Kidney (tissue), 14 donors: ENCODE data around the gene PSMB5. TPM values are rescaled to one million over a fixed set of nuclear protein-coding genes. Genes with fewer than 3 reads are reported as not detected.
A peak's percentile ranks its signal among the peaks of the same experiment; 100 is the strongest.

Source experiments
- DNase-seq, 5 donors: peaks; one replicate each; pipeline ENCODE4 v3.0.0-alpha.2; 2013 to 2020
- FAIRE-seq: peaks from 2 replicates; lab custom pipeline; 2012; peaks lifted over from hg19 to GRCh38; lab: Jason Lieb, UNC
- H3K27ac ChIP-seq, 2 donors: one replicate each; pipeline ENCODE4 v1.7.0; 2013; ENCODE audit warnings: low read depth in 2 of 2, low read length in 2 of 2, inconsistent platforms in 1 of 2
- H3K27me3 ChIP-seq: one replicate; pipeline ENCODE4 v1.7.1; 2013; ENCODE audit warnings: low read length, inconsistent platforms; ENCODE audit not compliant: control insufficient read depth, insufficient read depth
- H3K36me3 ChIP-seq, 3 donors: one replicate each; pipeline versions ENCODE4 v1.7.0 to v1.7.1; 2013; ENCODE audit warnings: low read length in 3 of 3, control low read depth in 1 of 3, inconsistent platforms in 1 of 3; ENCODE audit not compliant: insufficient read depth in 3 of 3, control insufficient read depth in 2 of 3
- H3K4me1 ChIP-seq, 3 donors: one replicate each; pipeline versions ENCODE4 v1.7.0 to v1.7.1; 2013; ENCODE audit warnings: low read length in 3 of 3, inconsistent platforms in 1 of 3, low read depth in 1 of 3; ENCODE audit not compliant: control insufficient read depth in 2 of 3, insufficient read depth in 2 of 3
- H3K4me3 ChIP-seq, 3 donors: one replicate each; pipeline versions ENCODE4 v1.7.0 to v1.8.1; 2013; ENCODE audit warnings: low read length in 3 of 3, control low read depth in 1 of 3, inconsistent platforms in 1 of 3
- H3K9ac ChIP-seq, 3 donors: one replicate each; pipeline versions ENCODE4 v1.7.0 to v1.7.1; 2013; ENCODE audit warnings: low read length in 3 of 3, control low read depth in 1 of 3, inconsistent platforms in 1 of 3
- H3K9me3 ChIP-seq, 3 donors: one replicate each; pipeline versions ENCODE4 v1.7.0 to v1.7.1; 2013; ENCODE audit warnings: low read length in 3 of 3, control low read depth in 1 of 3, inconsistent platforms in 1 of 3; ENCODE audit not compliant: control insufficient read depth in 2 of 3, insufficient read depth in 1 of 3
- intact Hi-C: fragments of 100-400 bp; cut with DNase I; formaldehyde crosslinking; loops from one replicate; pipeline ENCODE4 v1.11.1; 2022
- polyA plus RNA-seq: library from polyadenylated mRNA; stranded (reverse); fragments of 350-450 nt; fragmentation: Illumina TruSeq; extraction: RNeasy Lipid Tissue Mini Kit (QIAGEN cat#74804); gene quantifications from one replicate; pipeline ENCODE4 v1.2.3, GENCODE V29; 2014; ENCODE audit warnings: low read depth, low replicate concordance; ENCODE audit not compliant: insufficient read depth
- total RNA-seq: library from RNA; stranded (reverse); fragmentation: NEBNext Ultra II Directional; extraction: Animal tissue kit (Norgen Biotek cat#: 25700); gene quantifications from one replicate; pipeline ENCODE4 v1.2.1, GENCODE V29; 2021
- TF ChIP-seq, protein P1 (sequence below): IDR thresholded peaks from 3 replicates; pipeline ENCODE4 v1.5.1; 2012; ENCODE audit warnings: mild to moderate bottlenecking, moderate library complexity, borderline replicate concordance; ENCODE audit not compliant: insufficient read depth; ENCODE audit errors: extremely low read depth
- donor health status: control.
- donor health status: control.
- donor health status: control.
- donor health status: control.
- donor health status: control.
- donor health status: DM: yes; HTN: yes; CAD: no.
- donor health status: Normal renal cell carcinoma (clear cell type).

Gene PSMB5
- total and polyA plus RNA-seq, 2 donors from 2014 or later = 87.1 to 190 TPM

DNA sequence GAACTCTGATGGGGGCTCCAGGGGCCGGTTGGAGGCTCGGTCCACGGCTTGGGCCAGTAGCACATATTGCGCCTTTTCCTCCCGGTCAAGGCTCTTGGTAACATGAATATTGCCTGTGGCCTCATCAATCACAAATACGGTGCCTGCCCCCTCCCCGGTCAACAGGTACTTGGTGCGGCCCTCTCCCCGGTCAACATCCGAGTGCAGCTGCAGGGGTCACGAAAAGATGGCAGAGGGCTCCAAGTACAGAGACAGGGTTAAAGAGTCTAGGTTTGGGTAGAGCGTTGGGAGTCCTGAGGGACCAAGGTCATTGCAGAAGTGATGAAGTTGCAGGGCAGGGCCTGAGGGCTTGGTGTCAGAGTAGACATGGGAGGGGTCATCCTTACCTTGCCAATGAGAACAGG, 20.4 kb upstream of the PSMB5 start:
- Histone ChIP-seq H3K27ac (no peak overlapping the region), H3K9me3 (no peaks in the 10 kb centered on the region), H3K27me3 (no peaks in the 10 kb centered on the region), H3K9ac (no peak overlapping the region), H3K36me3 (peaks cover 2 to 10% (median 7%) of the 10 kb centered on the region in 3 donors), H3K4me3 (no peak overlapping the region), H3K4me1 (peaks cover 0 to 8% (median 4%) of the 10 kb centered on the region in 3 donors)
- TF ChIP-seq, protein P1, sequence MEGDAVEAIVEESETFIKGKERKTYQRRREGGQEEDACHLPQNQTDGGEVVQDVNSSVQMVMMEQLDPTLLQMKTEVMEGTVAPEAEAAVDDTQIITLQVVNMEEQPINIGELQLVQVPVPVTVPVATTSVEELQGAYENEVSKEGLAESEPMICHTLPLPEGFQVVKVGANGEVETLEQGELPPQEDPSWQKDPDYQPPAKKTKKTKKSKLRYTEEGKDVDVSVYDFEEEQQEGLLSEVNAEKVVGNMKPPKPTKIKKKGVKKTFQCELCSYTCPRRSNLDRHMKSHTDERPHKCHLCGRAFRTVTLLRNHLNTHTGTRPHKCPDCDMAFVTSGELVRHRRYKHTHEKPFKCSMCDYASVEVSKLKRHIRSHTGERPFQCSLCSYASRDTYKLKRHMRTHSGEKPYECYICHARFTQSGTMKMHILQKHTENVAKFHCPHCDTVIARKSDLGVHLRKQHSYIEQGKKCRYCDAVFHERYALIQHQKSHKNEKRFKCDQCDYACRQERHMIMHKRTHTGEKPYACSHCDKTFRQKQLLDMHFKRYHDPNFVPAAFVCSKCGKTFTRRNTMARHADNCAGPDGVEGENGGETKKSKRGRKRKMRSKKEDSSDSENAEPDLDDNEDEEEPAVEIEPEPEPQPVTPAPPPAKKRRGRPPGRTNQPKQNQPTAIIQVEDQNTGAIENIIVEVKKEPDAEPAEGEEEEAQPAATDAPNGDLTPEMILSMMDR = no peak
- intact Hi-C loops = loop anchor here (5.0 kb wide), 1 partner anchor 68 kb away; no protein-coding TSS in a partner anchor
- no peak for FAIRE-seq
- peak in 1 of 5 donors; percentile 49 for DNase-seq

- peak in 3 of 5 donors; percentile 54 to 60 (median 56) for DNase-seq
- intact Hi-C loops = no loop called here
- Histone ChIP-seq H3K9me3 (no peaks in the 10 kb centered on the region), H3K27ac (no peak overlapping the region), H3K9ac (no peak overlapping the region), H3K4me1 (peaks cover 0 to 8% (median 4%) of the 10 kb centered on the region in 3 donors), H3K27me3 (no peaks in the 10 kb centered on the region), H3K4me3 (no peak overlapping the region), H3K36me3 (peaks cover 0 to 6% (median 5%) of the 10 kb centered on the region in 3 donors)
- no peak for FAIRE-seq
- TF ChIP-seq, protein P1 = peak; percentile 18
Observed at GRCh38 chr14:23054000-23054811, 19.5 kb upstream of the PSMB5 start.

GRCh38 chr14:23053426-23053825, 18.7 kb upstream of the PSMB5 start:
- Histone ChIP-seq H3K9ac (no peak overlapping the region), H3K9me3 (no peaks in the 10 kb centered on the region), H3K36me3 (no peaks in the 10 kb centered on the region), H3K27ac (no peak overlapping the region), H3K4me3 (no peak overlapping the region), H3K4me1 (peaks cover 0 to 8% (median 4%) of the 10 kb centered on the region in 3 donors), H3K27me3 (no peaks in the 10 kb centered on the region)
- intact Hi-C loops = no loop called here
- no peak for FAIRE-seq
- DNase-seq = no peak
- TF ChIP-seq, protein P1 = no peak
